Eye (tissue), 1 donor: Measurements from ENCODE around the gene USP21.
A peak's percentile ranks its signal among the peaks of the same experiment; 100 is the strongest.

Source experiments
- DNase-seq: peaks from one replicate; pipeline ENCODE4 v3.0.0-alpha.2; 2015

USP21 gene

DNA sequence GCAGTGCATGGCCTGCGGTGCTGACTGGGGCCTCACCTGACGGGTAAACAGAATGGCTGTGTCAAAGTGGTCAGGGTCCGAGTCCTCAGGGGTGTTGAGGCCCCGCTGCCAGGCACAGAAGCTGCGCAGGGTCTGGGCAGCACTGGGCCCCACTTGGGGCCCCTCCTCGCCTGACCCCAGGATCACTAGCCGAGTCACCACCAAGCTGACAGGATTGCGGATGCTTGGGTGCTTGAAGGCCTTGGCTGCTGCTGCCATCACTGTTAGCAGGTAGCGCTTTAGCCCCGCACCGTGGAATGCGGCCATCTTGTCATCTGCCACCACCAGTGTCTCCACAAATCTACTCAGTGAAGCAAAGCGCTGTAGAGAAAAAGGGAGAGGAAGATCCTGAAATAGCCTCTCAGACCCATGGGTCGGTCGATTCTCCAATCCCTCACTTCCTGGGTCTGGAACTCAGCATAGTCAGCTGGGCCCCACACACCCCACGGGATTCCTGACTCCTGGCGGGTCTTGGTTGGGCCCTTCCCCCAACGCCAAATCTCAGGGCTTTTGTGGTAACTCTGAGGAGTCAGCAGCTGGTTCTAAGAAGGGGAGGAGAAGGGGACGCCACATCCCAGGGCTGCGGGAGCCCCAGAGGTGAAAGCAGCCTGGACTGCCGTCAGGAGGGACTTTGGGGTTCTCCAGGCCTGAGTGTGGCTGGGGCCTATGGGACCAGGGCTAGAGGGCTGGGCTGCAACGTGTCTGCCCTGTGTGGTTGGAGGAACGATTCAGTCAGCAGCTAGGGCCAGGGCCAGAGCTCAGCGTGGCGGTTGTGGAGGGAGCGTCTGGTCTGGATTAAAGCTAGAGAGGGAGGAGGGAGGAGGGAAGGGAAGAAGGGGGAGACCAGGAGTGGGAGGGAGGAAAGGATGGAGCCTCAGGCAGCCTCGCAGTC lies 37.5 kb downstream of the USP21 start:
- DNase-seq = peak; percentile 87

DNA sequence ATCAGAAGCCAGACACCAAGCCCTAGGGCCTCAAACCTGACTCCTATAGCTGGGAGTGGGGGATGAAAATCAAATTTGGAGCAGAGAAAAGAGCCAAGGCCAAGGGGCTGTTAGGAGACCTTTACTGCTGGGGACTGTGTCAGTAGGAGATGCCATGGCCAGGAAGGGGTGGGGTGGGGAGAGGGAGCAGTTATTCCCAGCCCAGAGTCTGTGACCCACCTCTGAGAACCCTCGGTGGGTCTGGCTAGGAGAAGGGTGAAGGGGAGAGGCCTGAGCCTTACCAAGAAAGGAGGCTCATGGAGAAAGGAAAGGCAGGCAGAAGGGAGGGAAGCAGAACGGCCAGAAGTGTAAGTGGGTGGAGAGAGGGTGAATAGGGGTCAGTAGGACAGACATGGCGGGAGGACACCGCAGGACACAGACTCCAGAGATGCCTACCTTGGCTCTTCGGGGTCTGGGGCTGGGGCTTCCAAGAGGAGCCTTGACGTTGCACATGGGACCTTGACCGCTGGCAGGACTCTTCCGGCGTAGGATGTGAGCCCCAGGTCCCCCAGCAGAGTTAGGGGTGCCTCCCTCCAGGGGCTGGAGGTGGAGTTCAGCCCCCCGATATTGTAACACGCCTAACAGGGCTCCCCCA lies 38.4 kb downstream of the USP21 start:
- DNase-seq = no peak

DNA sequence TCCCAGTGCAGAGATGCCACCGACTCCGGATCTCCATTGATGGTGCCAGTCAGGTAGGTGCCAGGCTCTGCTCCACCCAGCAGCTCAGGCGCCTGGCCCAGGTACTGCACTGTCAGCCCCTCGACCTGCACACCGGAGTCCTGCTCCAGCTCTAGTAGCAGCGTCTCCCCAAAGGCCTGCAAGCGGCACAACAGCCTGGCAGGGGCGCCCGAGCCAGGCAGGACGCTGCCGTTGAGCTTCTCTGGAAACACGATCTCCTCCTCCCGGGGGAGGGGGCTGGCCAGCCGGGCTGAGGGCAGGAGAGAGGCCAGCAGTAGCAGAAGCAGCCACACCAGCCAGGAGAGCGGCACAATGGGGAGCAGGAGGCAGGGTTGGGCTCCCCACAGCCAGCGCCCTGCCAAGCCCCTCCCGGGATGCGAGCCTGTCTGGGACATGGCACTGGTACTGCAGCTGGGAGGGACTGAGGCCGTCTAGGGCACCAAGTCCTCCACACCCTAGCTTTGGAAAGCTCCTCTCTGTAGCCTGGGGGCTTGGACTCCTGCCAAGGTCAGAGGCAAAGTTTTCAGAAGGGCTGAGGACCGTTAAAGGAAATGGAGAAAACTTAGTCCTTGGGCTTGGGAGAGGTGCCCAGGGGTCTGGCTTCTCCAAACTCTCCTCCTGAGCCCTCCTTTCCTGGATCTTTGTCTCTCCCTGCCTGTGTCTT lies 39.0 kb downstream of the USP21 start:
- peak; percentile 81 for DNase-seq

DNA sequence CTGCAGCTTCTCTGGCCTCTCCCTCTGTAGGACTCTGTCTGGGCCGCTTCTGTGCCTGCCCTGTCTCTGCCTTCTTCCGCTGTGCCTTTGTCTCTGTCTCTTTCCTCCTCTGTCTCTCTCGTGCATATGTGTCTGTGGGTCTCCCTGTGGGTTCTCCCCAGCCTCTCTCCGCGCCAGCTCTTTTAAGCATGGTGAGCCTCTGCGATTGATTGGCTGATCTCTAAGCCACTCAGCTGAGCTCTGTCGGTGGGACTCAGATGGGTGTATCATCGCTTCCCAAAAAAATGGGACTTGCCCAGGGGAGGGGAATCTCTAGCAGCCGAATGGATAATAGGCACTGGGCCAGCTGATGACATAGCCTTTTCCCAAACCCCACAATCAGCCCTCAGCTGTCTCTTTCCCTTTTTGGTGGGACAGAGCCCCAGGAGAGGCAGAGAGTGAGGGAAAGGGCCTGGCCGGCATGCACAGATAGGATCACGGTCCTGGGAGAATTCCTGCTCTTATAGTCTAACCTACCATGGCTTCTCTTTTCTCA lies 39.7 kb downstream of the USP21 start, which contains the start of gene ADAMTS4:
ADAMTS4 (minus strand) TSS at position 158 of the 535 bp plus-strand sequence. CDS start 427 bp downstream, outside the sequence.
- peak; percentile 78 for DNase-seq

DNA sequence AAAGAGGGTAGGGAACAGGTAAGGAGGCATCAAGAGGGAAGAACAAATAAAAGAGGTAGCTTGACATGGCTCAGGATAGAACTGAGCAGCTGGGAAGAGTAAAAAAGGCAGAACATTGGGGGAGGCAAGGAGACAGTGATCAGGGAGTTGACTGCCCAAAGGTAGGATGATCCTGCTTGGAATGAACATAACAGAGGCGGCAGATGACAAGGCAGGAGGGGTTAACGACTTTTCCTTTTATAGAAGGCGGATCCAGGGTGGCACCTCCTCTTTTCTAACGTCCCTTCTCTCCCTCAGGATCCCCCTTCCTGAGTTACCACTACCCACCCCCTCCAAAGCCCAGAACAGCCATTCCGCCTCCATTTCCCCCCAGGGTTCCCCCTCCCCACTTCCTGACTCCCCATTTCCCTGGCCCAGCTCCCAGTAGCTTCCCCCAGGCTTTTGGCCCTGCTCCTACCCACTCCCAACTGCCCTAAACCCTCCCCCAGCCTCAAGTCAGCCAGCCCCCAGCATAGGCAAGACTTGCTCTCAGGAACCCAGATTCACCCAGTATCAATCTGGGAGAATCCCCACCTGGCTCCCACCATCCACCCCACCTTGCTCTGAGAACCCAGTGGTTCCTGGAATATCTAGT lies 40.3 kb downstream of the USP21 start:
- DNase-seq = no peak

DNA sequence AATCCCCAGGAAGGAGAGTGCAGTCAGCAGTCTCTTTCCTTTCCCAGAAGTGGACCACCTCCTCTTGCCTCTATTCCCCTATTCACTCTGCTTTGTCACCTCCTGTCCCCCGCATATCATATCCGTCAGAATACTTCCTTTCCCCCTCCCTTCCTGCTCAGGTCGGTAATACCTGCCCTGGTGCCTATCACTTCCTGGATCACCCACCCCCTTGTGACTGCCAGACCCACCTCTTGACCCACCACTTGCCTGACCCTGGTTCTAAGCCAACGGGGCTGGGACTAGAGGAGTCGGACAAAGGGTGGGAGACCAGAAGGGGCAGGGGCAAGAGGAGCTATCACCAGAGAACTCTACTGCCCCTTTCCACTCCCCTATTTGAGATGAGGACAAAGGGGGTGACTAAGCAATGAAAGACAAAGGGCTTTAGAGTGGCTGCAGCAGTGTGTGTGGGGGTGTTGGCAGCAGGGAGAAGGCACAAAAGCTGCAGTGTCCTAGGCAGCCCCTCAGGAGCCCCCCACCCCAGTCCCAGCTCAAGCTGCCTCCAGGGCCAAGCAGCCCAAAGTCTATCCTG lies 41.2 kb downstream of the USP21 start:
- peak; percentile 12 for DNase-seq

DNA sequence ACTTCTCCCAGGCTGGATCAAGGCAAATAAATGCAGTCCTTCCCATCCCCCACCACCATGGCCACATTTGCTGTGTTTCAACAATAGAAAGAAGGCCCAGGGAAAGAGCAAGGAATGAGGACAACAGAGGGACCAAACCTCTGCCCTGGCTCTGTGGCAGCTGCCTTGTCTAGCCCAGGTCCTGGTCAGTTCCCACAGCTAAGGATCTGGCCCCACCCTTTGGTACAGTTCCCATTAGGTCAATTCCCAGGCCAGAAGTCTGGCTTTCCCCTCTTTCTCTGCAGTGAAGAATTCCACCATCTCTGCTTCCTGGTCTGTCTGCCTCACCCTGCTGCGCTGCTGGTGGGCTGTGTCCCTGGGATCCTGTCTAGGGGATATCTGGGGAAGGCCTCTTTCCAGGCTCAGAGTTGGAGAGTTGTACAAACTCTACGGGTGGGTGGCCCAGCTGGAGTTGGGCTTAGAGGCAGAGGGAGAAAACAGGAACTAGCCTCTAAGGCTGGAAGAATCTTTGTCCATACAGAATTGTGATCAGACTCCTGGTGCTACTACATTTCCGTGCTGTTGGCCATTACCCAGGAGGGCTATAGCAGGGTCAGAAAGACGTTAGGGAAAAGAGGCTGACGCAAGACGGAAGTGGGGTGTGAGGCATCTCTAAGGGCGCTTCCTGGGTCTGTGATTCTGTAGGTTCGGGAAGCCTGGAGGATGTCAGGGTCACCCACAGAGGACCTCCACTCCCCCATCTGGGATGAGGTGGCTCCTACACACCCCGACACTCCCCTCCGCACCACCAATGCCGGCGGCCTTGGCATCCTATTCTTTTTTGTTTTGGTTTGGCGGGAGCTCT lies 41.9 kb downstream of the USP21 start:
- peak; percentile 35 for DNase-seq

DNA sequence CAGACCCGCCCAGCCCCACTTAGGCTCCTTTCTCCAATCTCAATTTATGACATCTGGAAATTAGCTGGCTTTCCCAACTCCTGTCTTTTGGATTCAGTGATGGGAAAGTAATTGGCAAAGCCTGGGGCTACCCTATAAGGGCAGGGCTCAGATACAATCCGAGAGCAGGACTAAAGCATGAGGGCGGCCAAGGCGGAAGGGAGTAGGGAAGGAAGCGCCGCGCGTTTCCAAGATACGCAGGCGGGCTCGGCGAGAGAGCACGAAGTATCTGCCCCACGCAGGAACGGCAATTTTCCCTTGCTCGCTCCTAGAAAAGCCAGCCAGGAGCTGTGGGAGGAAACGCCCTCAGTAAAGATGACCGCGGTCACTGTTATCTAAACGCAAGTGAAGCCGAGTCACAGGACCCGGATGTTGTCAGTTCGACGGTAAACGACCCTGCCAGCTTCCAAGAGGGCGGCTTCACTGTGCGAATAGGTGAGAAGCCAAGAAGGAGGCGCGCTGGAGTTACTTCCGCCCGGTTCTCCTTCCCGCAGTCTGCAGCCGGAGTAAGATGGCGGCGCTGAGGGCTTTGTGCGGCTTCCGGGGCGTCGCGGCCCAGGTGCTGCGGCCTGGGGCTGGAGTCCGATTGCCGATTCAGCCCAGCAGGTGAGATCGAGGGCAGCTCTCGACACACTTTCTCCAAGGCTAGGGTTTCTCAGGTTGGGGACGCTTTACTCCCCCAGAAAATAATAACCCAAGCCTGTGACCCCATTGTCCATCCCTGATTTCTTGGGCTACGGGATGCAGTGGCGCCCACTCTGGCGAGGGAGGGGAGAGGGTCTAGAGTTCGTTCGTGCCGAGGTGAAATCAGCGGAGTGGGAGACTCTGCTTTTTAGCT lies 42.8 kb downstream of the USP21 start, which contains the start of gene NDUFS2:
NDUFS2 (plus strand) TSS at position 532 of the 877 bp plus-strand sequence; CDS start at position 551, 19 bp downstream.
- peak; percentile 99 for DNase-seq

DNA sequence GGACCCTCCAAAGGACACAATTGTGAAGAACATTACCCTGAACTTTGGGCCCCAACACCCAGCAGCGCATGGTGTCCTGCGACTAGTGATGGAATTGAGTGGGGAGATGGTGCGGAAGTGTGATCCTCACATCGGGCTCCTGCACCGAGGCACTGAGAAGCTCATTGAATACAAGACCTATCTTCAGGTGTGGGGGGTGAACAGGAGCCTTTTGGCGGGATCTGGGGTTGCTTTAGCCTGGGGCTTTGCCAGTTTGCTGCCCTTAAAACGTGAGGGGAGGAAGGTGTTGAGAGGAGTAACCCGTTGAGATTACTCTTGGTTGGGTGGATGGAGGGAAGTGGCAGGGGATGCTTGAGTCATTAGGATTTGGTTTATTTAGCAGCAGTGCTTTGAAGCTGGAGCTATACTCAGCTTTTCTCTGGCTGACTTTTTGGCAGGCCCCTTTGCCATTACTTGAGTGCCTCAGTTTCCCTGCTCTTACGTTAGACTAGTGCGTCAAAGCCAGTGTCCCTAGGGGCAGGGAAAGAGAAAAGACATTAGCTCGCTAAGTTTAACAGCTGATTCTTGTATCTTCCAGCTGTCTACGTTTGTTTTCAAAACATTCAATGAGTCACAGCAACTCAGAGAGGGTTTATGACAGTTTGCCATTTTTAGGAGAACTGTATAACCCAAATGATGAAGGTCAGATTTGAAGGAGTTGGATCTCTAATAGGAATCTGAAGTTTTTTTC lies 47.3 kb downstream of the USP21 start:
- no peak for DNase-seq

DNA sequence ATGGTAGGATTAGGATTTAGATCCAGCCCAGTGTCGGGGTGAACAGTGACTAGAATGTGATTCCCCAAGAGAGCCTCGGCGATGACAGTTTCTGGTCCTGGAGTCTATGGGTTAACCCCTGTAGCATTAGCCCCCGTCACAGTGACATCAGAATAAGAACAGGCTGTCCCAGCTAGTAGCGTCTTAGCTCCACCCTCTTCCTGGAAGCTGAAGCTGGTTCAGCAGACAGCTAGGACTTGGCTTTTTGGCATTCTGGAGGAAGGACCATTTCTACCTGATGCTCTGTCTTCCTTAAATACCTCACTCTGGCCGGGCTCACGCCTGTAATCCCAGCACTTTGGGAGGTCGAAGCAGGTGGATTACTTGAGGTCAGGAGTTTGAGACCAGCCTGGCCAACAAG lies 47.9 kb downstream of the USP21 start:
- no peak for DNase-seq

DNA sequence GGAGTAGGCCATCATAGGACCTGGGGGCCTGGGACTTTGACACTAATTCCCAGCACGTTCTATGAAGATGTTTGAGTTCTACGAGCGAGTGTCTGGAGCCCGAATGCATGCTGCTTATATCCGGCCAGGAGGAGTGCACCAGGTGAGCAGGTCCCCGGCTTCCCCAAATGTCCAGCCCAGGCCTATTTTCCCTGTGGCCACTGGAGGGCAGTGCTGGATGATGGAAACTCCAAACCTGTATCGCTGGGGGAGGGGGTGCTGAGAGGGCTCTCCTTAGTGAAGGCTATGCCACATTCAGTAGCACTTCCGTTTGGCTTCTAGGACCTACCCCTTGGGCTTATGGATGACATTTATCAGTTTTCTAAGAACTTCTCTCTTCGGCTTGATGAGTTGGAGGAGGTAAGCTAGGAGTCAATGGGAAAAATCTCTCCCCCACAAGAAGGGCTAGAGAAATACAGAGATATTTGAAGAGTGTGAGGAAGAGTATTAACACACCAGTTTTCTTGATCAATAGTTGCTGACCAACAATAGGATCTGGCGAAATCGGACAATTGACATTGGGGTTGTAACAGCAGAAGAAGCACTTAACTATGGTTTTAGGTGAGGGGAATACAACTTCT lies 50.6 kb downstream of the USP21 start:
- peak; percentile 88 for DNase-seq

DNA sequence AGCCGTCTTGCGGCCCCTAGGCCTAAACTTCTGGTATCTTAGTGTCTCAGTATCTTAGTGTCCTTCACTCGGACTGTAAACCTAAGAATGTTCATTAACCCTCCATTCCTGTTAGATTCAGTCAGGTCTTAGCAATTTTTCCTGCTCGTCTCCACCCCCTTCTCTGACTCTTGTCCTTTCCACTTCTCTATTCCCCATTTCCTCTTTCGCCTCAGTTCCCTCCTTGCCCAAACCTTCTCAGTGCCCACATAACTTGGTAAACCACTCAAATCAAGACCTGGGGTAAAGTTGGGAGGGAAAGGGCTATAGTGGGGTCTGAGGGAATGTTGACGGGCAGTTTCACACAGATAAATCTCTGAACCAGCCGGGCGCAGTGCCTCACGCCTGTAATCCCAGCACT lies 55.1 kb downstream of the USP21 start:
- no peak for DNase-seq

DNA sequence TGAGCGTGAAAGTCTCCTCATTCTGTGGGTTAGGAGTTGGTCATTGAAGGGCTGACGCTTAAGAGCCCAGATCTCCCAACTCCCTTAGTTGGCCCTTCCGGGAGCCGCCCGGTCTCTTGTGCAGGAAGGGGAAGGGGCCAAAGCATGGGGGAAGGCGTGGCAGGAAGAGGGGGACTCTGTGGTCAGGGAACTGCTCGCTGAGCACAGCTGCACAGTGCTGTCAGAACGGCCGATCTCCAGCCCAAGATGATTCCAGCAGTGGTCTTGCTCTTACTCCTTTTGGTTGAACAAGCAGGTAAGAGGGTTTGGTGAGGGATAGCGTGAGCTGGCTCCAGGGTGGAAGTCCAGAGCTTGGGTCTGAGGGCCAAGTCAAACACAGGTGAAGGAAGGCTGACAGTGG lies 55.8 kb downstream of the USP21 start, which contains the start of gene FCER1G:
FCER1G (plus strand) TSS at position 220 of the 400 bp plus-strand sequence; CDS start at position 247, 27 bp downstream.
- DNase-seq = no peak
